HEK293 (cell line): Measurements from ENCODE around the gene CDCA3.

Source experiments
- CTCF ChIA-PET: fragments of 350-600 bp; formaldehyde crosslinking; extraction: SDS; loops from one replicate; lab custom pipeline; 2021; ENCODE audit warnings: antibody characterized with exemption; lab: Yijun Ruan, JAX
- POLR2A ChIA-PET: fragments of 300-600 bp; formaldehyde crosslinking; extraction: SDS; loops from one replicate; lab custom pipeline; 2020; ENCODE audit warnings: antibody characterized with exemption, inconsistent platforms; lab: Yijun Ruan, JAX
- H3K27ac ChIP-seq: fragments of 200-500 bp; sonication (Bioruptor generic); 2 replicates; pipeline ENCODE4 v1.5.1; 2014; ENCODE audit warnings: low read depth, low read length, control low read depth, inconsistent platforms; ENCODE audit errors: extremely low read depth
- H3K36me3 ChIP-seq, 2 experiments: fragments of 200-500 bp in 1 of 2; sonication (Bioruptor generic) in 1 of 2; 1 replicate in 1 of 2; 2 replicates in 1 of 2; pipeline ENCODE4 v1.5.1; 2014 to 2017; ENCODE audit warnings: inconsistent platforms in 2 of 2, low read length in 2 of 2; ENCODE audit not compliant: control insufficient read depth in 2 of 2, insufficient read depth in 1 of 2
- H3K4me1 ChIP-seq: fragments of 200-500 bp; sonication (Bioruptor generic); 2 replicates; pipeline ENCODE4 v1.5.1; 2014; ENCODE audit warnings: mild to moderate bottlenecking, low read length, inconsistent platforms; ENCODE audit not compliant: control insufficient read depth, insufficient read depth
- H3K4me3 ChIP-seq: 2 replicates; pipeline ENCODE4 v1.5.1; 2011; ENCODE audit warnings: low read depth, mild to moderate bottlenecking, control low read depth, low read length, moderate library complexity
- H3K9me3 ChIP-seq: fragments of 200-500 bp; sonication (Bioruptor generic); 2 replicates; pipeline ENCODE4 v1.5.1; 2014; ENCODE audit warnings: low read depth, low read length, inconsistent platforms; ENCODE audit not compliant: control insufficient read depth, insufficient read depth
- IKZF3 ChIP-seq: fragments of 450-650 bp; IDR thresholded peaks from 2 replicates; pipeline ENCODE4 v1.5.0; 2018; ENCODE audit warnings: missing biosample characterization, mild to moderate bottlenecking, missing genetic modification characterization, moderate library complexity
- KLF16 ChIP-seq: fragments of 450-650 bp; formaldehyde crosslinking; IDR thresholded peaks from 2 replicates; pipeline ENCODE4 v1.5.1; 2017; ENCODE audit warnings: missing biosample characterization, missing genetic modification characterization
- KLF17 ChIP-seq: fragments of 450-650 bp; formaldehyde crosslinking; IDR thresholded peaks from 2 replicates; pipeline ENCODE4 v1.5.1; 2016; ENCODE audit warnings: missing biosample characterization, missing genetic modification characterization
- PRDM1 ChIP-seq: fragments of 450-650 bp; formaldehyde crosslinking; IDR thresholded peaks from 2 replicates; pipeline ENCODE4; 2016; ENCODE audit warnings: missing biosample characterization, missing genetic modification characterization
- SCRT2 ChIP-seq: fragments of 450-650 bp; formaldehyde crosslinking; IDR thresholded peaks from 2 replicates; pipeline ENCODE4 v1.5.1; 2016; ENCODE audit warnings: missing biosample characterization, missing genetic modification characterization
- ZBTB17 ChIP-seq: fragments of 450-650 bp; formaldehyde crosslinking; IDR thresholded peaks from 2 replicates; pipeline ENCODE4 v1.5.1; 2016; ENCODE audit warnings: missing biosample characterization, missing genetic modification characterization
- ZFP69B ChIP-seq: fragments of 450-650 bp; formaldehyde crosslinking; IDR thresholded peaks from 2 replicates; pipeline ENCODE4 v1.5.1; 2016; ENCODE audit warnings: missing biosample characterization, missing genetic modification characterization
- ZNF311 ChIP-seq: fragments of 450-650 bp; formaldehyde crosslinking; IDR thresholded peaks from 2 replicates; pipeline ENCODE4 v1.5.1; 2017; ENCODE audit warnings: missing biosample characterization, missing genetic modification characterization, borderline replicate concordance
- ZNF391 ChIP-seq: fragments of 450-650 bp; formaldehyde crosslinking; IDR thresholded peaks from 2 replicates; pipeline ENCODE4 v1.5.1; 2016; ENCODE audit warnings: low read depth, missing biosample characterization, missing genetic modification characterization, borderline replicate concordance
- ZNF621 ChIP-seq: fragments of 450-650 bp; formaldehyde crosslinking; IDR thresholded peaks from 2 replicates; pipeline ENCODE4 v1.5.1; 2017; ENCODE audit warnings: missing biosample characterization, missing genetic modification characterization
- ZNF670 ChIP-seq: fragments of 450-650 bp; formaldehyde crosslinking; IDR thresholded peaks from 2 replicates; pipeline ENCODE4 v1.5.1; 2016; ENCODE audit warnings: missing biosample characterization, missing genetic modification characterization, low read depth
- ZNF692 ChIP-seq: fragments of 450-650 bp; formaldehyde crosslinking; IDR thresholded peaks from 2 replicates; pipeline ENCODE4 v1.5.1; 2016; ENCODE audit warnings: missing biosample characterization, missing genetic modification characterization
- ZXDB ChIP-seq: fragments of 450-650 bp; formaldehyde crosslinking; IDR thresholded peaks from 2 replicates; pipeline ENCODE4 v1.5.1; 2016; ENCODE audit warnings: missing biosample characterization, missing genetic modification characterization
- TF ChIP-seq, protein P1 (sequence below): fragments of 450-650 bp; formaldehyde crosslinking; IDR thresholded peaks from 2 replicates; pipeline ENCODE4 v1.5.1; 2016; ENCODE audit warnings: missing biosample characterization, missing genetic modification characterization
- TF ChIP-seq, protein P2 (sequence below): IDR thresholded peaks from 2 replicates; pipeline ENCODE4 v1.6.1; 2011; ENCODE audit warnings: mild to moderate bottlenecking, low read depth, low read length, borderline replicate concordance
- TF ChIP-seq, protein P3 (sequence below): fragments of 450-650 bp; formaldehyde crosslinking; IDR thresholded peaks from 2 replicates; pipeline ENCODE4; 2016; ENCODE audit warnings: missing biosample characterization, missing genetic modification characterization
- TF ChIP-seq, protein P4 (sequence below): fragments of 450-650 bp; formaldehyde crosslinking; IDR thresholded peaks from 2 replicates; pipeline ENCODE4 v1.5.1; 2017; ENCODE audit warnings: missing biosample characterization, missing genetic modification characterization

Gene CDCA3

DNA sequence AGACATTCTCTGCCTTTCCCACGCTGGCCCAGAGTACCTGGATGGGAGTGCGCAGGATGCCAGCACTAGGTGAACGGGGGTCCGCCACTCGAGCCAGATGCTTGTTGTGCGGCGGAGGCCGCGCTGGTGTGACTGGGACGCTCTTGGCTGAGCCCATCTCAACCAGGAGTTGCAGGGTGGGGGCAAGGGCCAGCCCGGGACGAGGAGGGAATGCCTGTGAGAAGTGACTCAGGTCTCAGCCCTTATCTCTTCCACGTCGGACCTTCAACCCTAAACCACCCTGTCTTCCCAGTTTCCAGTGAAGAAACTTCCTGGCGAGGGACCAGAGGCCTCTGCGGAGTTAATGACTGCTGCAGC is 312 bp downstream of the CDCA3 start:
- Histone ChIP-seq H3K4me3 (peak overlapping the region; percentile 76), H3K27ac (peak overlapping the region; percentile 58), H3K9me3 (no peaks in the 10 kb centered on the region), H3K36me3 (peaks cover 22 to 66% of the 10 kb centered on the region in 2 experiments), H3K4me1 (peaks cover 11% of the 10 kb centered on the region)
- CTCF ChIA-PET: interaction anchor here (0.6 to 8.4 kb wide), 7 partner anchors 14 to 257 kb away, joined by 3 to 71 read pairs (median 10); partner anchors contain the start of genes SPSB2 and TPI1
- POLR2A ChIA-PET: interaction anchor here (0.6 to 7.1 kb wide), 27 partner anchors 9 to 1330 kb away, joined by 3 to 183 read pairs (median 11); partner anchors contain the start of genes C12orf57, COPS7A, GAPDH and GNB3
- TF ChIP-seq SCRT2 (tag by site-specific recombination): no peak
- TF ChIP-seq ZNF391 (tag by site-specific recombination): 0 out of 2 replicates have a peak, but pooled peaks have one; percentile 6
- no peak for TF ChIP-seq ZNF670 (tag by site-specific recombination)
- peak; percentile 39; the same call in 1 of the 2 replicates for TF ChIP-seq IKZF3 (tag by site-specific recombination)
- TF ChIP-seq ZXDB (tag by site-specific recombination): 0 out of 2 replicates have a peak, but pooled peaks have one; percentile 31
- TF ChIP-seq KLF17 (tag by site-specific recombination): 0 out of 2 replicates have a peak, but pooled peaks have one; percentile 15

DNA sequence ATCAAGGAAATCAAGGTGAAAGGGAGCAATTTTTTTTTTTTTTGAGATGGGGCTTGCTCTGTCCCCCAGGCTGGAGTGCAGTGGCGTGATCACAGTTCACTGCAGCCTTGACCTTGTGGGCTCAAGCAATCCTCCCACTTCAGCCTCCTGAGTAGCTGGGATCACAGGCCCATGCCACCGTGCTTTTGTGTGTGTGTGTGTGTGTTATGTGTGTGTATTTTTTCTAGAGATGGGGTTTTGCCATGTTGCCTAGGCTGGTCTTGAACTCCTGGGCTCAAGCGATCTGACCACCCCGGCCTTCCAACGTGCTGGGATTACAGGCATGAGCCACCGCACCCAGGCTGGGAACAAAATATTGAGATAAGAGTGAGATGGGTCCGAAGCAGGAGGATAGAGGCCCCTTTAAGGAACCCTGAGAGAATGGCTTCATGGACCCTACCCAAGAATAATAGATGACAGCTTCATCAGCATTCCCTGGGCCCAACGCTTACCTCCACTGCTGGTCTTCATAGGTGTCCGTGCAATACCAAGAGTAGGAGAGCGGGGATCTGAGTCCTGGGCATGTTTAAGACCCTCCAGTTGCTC is 1.0 kb downstream of the CDCA3 start:
- POLR2A ChIA-PET: interaction anchor here (0.7 to 2.7 kb wide), 4 partner anchors 10 to 315 kb away, joined by 3 to 27 read pairs (median 14); partner anchors contain the start of genes GAPDH, GNB3, MLF2 and SPSB2
- H3K4me1 ChIP-seq: peaks cover 11% of the 10 kb centered on the region
- H3K27ac ChIP-seq: peak overlapping the region; percentile 58; the same call in 1 of the 2 replicates
- H3K9me3 ChIP-seq: no peaks in the 10 kb centered on the region
- CTCF ChIA-PET: interaction anchor here (2.2 to 8.4 kb wide), 3 partner anchors 16 to 24 kb away, joined by 11 to 75 read pairs (median 71); partner anchors contain the start of gene SPSB2
- H3K4me3 ChIP-seq: peak overlapping the region; percentile 76
- TF ChIP-seq, protein P1, sequence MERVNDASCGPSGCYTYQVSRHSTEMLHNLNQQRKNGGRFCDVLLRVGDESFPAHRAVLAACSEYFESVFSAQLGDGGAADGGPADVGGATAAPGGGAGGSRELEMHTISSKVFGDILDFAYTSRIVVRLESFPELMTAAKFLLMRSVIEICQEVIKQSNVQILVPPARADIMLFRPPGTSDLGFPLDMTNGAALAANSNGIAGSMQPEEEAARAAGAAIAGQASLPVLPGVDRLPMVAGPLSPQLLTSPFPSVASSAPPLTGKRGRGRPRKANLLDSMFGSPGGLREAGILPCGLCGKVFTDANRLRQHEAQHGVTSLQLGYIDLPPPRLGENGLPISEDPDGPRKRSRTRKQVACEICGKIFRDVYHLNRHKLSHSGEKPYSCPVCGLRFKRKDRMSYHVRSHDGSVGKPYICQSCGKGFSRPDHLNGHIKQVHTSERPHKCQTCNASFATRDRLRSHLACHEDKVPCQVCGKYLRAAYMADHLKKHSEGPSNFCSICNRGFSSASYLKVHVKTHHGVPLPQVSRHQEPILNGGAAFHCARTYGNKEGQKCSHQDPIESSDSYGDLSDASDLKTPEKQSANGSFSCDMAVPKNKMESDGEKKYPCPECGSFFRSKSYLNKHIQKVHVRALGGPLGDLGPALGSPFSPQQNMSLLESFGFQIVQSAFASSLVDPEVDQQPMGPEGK (tag by site-specific recombination): no peak
- no peak for TF ChIP-seq KLF16 (tag by site-specific recombination)
- peak; percentile 90 for TF ChIP-seq ZNF692
- TF ChIP-seq ZNF311 (tag by site-specific recombination): no peak
- peak; percentile 51 for TF ChIP-seq ZFP69B
- TF ChIP-seq, protein P2, sequence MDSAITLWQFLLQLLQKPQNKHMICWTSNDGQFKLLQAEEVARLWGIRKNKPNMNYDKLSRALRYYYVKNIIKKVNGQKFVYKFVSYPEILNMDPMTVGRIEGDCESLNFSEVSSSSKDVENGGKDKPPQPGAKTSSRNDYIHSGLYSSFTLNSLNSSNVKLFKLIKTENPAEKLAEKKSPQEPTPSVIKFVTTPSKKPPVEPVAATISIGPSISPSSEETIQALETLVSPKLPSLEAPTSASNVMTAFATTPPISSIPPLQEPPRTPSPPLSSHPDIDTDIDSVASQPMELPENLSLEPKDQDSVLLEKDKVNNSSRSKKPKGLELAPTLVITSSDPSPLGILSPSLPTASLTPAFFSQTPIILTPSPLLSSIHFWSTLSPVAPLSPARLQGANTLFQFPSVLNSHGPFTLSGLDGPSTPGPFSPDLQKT: no peak
- peak; percentile 61 for TF ChIP-seq PRDM1 (tag by site-specific recombination)
- 0 out of 2 replicates have a peak, but pooled peaks have one; percentile 39 for TF ChIP-seq ZBTB17 (tag by site-specific recombination)
- TF ChIP-seq ZNF621 (tag by site-specific recombination): no peak
- TF ChIP-seq, protein P3, sequence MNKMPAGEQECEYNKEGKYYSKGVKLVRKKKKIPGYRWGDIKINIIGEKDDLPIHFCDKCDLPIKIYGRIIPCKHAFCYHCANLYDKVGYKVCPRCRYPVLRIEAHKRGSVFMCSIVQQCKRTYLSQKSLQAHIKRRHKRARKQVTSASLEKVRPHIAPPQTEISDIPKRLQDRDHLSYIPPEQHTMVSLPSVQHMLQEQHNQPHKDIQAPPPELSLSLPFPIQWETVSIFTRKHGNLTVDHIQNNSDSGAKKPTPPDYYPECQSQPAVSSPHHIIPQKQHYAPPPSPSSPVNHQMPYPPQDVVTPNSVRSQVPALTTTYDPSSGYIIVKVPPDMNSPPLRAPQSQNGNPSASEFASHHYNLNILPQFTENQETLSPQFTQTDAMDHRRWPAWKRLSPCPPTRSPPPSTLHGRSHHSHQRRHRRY (tag by site-specific recombination): no peak
- TF ChIP-seq, protein P4, sequence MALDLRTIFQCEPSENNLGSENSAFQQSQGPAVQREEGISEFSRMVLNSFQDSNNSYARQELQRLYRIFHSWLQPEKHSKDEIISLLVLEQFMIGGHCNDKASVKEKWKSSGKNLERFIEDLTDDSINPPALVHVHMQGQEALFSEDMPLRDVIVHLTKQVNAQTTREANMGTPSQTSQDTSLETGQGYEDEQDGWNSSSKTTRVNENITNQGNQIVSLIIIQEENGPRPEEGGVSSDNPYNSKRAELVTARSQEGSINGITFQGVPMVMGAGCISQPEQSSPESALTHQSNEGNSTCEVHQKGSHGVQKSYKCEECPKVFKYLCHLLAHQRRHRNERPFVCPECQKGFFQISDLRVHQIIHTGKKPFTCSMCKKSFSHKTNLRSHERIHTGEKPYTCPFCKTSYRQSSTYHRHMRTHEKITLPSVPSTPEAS: peak; percentile 69
- peaks cover 22 to 66% of the 10 kb centered on the region in 2 experiments for H3K36me3 ChIP-seq
